ENCODE results near the gene PLCH2.

Gene PLCH2

DNA sequence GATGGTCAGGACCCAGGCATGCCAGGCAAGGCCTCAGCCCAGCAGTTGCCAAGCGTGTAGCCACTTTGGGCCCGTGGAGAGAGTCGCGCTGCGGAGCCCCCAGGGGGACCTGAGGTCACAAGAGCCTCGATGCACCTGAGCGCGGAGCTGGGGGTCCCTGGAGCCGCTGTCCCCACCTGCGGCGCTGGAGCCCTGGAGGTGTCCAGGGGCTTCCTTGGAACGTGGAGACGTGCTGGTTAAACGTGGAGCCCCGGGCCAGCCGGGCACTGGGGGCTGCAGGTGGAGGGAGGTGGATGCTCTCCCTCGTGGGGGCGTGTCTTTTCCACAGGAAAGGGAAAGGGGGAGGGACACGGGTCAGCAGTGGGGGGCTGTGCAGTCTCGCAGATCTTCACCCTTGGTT, 3.1 kb downstream of the PLCH2 start:
- DNase-seq, result no peak

GRCh38 chr1:2479618-2480017, 3.5 kb downstream of the PLCH2 start:
- DNase-seq, result no peak

GRCh38 chr1:2480236-2480985, 4.3 kb downstream of the PLCH2 start:
- DNase-seq, result no peak

GRCh38 chr1:2480986-2481364, 4.9 kb downstream of the PLCH2 start:
- no peak for DNase-seq

GRCh38 chr1:2481885-2482284, 5.8 kb downstream of the PLCH2 start:
- DNase-seq, result no peak

GRCh38 chr1:2482588-2482987, 6.5 kb downstream of the PLCH2 start:
- DNase-seq, result no peak

GRCh38 chr1:2483026-2483425, 6.9 kb downstream of the PLCH2 start:
- no peak for DNase-seq

DNA sequence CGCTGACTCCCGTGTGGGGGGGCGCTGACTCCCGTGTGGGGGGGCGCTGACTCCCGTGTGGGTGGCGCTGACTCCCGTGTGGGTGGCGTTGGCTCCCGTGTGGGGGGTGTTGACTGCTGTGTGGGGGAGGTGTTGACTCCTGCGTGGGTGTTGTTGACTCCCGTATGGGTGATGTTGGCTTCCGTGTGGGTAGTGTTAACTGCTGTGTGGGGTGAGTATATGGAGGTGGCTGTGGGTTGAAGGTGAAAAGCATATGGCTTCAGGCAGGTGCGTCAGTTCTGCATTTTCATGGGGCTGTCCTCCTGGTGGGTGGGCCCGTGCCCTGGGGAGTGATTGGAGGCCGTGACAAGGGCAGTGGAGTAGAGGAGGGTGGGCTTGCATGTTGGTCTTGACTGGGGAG, 7.9 kb downstream of the PLCH2 start:
- DNase-seq, result no peak

DNA sequence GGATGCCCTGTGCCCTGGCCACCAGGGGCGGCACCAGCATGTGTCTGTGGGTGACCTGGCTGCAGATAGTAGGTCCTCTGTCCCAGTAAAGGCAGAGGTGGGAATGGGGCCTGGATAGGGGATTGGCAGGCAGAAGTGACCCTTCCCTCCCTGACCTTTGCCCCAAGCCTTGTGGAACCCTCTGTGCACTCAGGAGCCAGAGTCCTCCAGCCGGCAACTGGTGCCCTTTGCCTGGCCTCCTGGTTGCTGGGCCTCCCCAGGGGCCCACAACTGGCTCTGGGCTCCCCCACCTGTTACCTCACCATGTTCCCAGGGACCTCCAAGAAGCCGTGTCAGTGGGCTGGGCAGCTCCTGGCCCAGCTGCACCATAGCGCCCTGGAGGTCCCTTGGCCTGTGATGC, 10.0 kb downstream of the PLCH2 start:
- DNase-seq, result no peak

DNA sequence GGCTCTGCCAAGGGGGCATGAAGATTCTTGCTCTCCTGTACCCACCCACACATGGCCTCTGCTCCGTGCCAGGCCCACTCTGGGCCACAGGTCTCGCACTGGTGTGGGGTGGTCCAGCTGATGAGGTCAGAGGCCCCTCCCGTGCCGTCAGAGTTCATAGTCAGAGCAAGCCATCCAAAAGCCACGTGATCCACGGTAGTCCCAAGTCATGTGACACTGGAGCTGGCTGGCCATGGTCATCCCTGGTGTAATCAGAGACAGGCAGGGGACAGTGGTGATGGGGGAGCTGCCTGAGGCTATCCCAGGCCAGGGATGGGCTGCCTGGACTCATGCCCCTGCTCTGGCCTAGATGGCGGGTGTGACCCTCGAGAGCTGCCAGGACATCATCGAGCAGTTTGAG, 10.5 kb downstream of the PLCH2 start:
- DNase-seq, result no peak

- no peak for DNase-seq
These were observed 12.6 kb downstream of the PLCH2 start for GRCh38 chr1:2488688-2489087.

- DNase-seq, result no peak
These were observed 13.5 kb downstream of the PLCH2 start for GRCh38 chr1:2489615-2490014.

DNA sequence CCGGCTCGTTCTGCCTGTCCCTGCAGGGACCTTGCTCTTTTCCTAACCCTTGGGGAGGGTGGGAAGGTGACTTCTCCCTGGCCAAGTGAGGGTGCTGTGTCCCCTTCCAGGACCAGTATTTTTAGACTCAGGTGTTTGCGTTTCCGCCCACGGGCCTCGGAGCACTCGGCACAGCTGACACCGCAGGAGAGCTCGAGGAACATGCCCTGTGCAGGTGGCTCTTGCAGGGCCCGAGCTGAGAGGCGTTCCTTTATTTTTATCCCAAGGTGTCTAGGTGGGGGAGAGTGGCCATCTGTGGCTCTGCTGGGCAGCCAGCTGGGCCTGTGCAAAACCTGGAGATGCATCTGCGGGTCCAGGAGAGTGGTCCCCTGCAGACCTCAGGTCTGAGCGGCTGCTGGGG, 16.0 kb downstream of the PLCH2 start:
- no peak for DNase-seq

GRCh38 chr1:2493218-2493617, 17.1 kb downstream of the PLCH2 start:
- DNase-seq, result no peak

- no peak for DNase-seq
These were observed 17.7 kb downstream of the PLCH2 start for GRCh38 chr1:2493691-2494322.

DNA sequence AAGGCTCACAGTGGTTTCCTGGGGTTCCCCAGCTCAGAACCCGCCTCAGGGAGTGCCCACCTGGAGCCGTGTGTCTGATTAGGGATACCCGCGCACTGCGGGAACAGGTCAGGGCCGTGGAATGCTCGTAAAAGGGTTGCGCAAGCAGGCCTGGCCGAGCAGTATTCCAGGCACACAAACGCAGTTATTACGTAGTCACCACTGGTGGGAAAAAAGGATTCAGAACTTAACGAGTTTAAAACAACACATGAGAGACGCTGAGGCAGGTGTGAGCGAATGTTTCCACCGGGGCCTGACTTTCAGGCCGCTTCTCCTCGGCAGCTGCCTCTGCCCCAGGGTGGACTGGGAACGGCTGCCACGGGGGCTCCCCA, 18.2 kb downstream of the PLCH2 start:
- no peak for DNase-seq

- no peak for DNase-seq
These were observed 18.9 kb downstream of the PLCH2 start for GRCh38 chr1:2495026-2495425.

GRCh38 chr1:2495546-2495945, 19.5 kb downstream of the PLCH2 start:
- no peak for DNase-seq

DNA sequence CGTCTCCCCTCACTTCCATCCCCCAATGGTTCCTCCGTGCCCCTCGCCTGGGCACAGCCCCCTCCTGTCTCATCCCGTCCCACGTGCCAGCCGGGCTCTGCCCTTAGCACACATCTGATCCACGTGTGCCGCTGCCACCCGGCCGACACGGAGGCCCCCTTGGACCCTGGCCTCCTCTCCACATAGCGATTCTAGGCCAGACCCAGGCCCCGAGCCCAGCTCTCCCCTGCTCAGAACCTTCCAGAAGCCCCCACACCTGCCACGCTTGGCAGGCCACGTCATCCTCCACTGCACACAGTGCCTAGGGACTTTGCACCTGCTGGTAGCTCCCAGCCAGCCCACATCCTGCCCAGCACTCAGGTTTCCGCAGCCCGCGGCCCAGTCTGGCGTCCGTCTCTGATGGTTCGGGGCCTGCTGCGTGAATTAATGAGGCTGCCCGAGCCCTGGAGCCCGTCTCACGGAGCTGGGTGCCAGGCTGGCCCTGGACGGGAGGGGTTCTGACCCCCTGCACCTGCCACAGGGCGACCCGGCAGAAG, 20.1 kb downstream of the PLCH2 start:
- no peak for DNase-seq

GRCh38 chr1:2496746-2497145, 20.7 kb downstream of the PLCH2 start:
- DNase-seq, result no peak

GRCh38 chr1:2497891-2498290, 21.8 kb downstream of the PLCH2 start:
- DNase-seq, result no peak

DNA sequence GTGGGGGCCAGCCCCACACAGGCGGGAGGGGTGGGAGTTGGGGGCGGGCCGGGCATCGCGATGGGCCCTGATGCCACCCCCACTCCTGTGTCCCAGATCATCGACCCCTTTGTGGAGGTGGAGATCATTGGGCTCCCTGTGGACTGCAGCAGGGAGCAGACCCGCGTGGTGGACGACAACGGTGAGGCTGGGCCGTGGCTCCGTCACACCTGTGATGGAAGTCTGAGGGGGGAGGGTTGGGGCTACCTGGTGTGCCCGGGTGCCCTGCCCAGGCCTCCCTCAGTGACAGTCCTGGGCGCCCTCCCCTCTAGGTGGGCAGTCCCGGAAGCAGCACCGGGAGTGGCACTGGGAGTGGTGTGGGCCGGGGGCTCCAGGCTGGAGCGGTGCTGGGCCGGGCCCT, 22.6 kb downstream of the PLCH2 start:
- no peak for DNase-seq

GRCh38 chr1:2499260-2499659, 23.2 kb downstream of the PLCH2 start:
- no peak for DNase-seq

DNA sequence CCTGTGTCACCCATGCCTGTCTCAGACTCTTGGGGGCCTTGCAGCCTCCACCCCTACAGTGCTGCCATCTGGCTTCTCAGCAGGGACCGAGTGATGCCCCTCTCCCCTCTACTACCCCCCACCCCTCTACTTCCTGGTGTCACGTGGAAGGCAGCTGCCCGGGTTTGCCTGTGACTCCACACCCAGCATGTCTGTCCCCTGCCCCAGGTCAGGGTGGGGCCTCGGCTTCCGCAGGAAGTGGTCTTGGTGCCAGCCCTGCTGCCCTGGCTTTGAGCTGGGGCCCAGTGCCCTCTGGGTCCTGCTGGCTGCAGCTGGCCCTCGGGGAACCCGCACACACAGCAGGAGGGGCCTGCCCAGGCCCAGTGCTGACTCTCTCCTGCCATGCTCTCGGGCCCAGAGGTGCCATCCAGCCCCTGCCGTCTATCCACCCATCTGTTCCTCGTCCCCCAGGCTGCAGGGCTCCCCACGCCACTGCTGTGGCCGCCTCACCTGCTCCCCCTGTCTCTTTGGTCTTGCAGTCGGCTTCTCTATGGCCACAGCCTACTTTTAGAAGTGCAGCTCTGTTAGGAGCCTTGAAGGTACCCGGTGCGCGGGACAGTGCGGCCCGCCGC, 24.0 kb downstream of the PLCH2 start:
- DNase-seq, result no peak
